ENCODE results near the gene OR6N2.

The OR6N2 gene

DNA sequence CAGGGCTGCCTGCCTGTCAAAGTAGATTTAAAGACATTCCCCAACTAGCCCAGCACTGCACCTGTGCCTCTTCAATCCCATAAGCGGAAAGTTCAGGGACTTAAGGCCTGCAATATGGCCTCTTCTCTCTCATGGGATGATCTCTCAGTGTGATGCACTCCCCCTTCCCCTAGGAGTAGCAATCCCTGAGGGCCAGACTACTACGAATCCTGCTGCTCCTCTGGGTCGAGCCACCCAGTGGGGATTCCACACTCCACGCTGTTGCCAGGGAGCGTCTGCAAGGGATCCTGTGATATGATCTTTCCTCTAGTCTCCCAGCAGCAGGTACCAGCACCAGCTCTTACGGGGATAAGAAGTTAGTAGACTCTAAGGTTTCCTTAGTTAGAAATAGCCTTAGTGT lies 13.2 kb upstream of the OR6N2 start:
- ChIA-PET POLR2A (no interaction called here), CTCF (no interaction called here)
- no peak overlapping the region for H3K4me3 ChIP-seq (ENCODE audit: low read depth, low read length)
- TF ChIP-seq, protein P1, sequence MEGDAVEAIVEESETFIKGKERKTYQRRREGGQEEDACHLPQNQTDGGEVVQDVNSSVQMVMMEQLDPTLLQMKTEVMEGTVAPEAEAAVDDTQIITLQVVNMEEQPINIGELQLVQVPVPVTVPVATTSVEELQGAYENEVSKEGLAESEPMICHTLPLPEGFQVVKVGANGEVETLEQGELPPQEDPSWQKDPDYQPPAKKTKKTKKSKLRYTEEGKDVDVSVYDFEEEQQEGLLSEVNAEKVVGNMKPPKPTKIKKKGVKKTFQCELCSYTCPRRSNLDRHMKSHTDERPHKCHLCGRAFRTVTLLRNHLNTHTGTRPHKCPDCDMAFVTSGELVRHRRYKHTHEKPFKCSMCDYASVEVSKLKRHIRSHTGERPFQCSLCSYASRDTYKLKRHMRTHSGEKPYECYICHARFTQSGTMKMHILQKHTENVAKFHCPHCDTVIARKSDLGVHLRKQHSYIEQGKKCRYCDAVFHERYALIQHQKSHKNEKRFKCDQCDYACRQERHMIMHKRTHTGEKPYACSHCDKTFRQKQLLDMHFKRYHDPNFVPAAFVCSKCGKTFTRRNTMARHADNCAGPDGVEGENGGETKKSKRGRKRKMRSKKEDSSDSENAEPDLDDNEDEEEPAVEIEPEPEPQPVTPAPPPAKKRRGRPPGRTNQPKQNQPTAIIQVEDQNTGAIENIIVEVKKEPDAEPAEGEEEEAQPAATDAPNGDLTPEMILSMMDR (IDR thresholded peaks at IDR 0.05; ENCODE audit: insufficient read depth, low read length, missing control alignments): no peak
- no peak for DNase-seq (ENCODE audit: low read depth, low spot score)

DNA sequence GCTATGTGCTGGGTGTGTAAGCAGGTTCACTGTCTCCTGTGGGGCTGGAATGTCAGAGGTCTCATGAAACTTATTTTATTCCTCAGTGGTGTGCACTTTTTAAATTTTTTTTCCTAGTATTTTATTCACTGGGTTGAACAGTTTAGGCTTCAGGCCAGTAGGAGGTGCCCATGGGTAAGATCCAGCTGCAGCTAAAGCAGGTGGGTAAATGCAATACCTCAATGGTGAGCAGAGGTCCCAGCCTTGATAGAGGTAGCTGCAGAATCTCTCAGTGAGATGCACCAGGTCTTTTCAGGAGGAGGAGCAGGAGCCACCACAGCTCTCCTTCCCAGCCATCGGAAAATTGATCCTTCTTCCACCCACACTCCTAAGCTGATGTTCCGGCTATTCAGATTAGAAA lies 12.6 kb upstream of the OR6N2 start:
- no peak overlapping the region for H3K4me3 ChIP-seq (ENCODE audit: low read depth, low read length)
- ChIA-PET POLR2A (no interaction called here), CTCF (no interaction called here)
- TF ChIP-seq, protein P1 (IDR thresholded peaks at IDR 0.05; ENCODE audit: insufficient read depth, low read length, missing control alignments): no peak
- no peak for DNase-seq (ENCODE audit: low read depth, low spot score)

DNA sequence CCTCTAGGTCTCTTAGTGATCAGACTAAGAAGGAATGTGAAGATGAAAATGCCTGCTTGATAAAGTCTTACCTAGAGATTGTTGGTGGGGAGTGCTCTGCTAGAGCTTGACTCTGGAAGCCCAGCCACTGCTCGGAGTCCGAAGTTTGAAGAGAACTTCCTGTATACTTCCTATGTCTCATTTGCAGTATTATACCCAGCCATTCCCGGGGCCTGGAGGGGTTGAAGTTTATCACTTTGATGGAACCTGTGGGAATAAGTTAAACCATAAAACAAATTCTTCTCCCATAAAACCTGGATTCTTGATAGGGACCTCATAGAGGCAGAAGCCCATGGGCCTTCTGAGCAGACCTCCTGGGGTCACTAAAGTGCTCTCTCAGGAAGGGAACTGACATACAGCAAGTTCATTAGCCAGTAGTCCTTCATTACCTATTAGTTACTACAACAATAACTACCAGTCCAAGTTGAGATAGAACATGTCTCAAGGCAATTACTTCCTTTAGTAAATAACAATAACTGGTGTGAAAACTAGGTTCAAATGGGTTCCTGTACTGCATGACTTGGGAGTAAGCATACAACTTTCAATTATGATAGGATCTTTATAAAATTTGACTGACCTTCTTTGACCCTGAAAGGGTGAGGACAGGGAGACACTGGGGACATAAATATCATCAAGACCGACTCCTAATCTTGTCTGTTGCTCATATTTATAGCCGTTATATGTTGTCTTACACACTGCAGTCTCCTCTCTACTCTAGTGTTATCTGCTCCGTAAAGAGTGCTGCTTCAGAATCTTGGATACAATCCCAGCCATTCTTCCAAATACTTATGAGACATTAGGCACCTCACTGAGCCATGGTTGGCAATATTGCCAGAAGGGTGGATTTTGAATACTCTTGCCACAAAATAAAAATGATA lies 8.8 kb downstream of the OR6N2 start, which contains the start of gene OR6N1:
TSS of gene OR6N1 (minus strand) at position 246 of the 917 bp plus-strand sequence. CDS start 5,513 bp downstream, outside the sequence.
- POLR2A ChIA-PET: no interaction called here

DNA sequence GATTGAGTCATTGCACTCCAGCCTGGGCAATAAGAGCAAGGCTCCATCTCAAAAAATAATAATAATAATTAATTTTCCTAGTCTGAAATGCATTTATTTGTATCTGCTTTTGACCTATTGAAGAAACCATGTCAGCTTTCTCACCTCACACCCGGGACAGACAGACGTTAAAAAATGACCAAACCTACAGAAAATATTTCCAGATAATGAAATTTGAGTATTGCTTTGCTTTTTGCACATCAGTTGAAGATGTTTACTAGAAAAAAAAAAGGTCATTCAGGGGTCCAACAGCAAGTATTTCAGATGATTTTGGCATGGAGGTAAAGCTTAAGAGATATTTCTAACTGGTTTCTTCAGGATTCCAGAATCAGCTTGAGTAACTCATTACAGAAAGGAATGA lies 26.6 kb downstream of the OR6N2 start, which contains the start of gene OR6K6:
TSS of gene OR6K6 (plus strand) at position 301 of the 400 bp plus-strand sequence. CDS start 168 bp downstream, outside the sequence.
- H3K4me3 ChIP-seq (ENCODE audit: low read depth, low read length): no peak within 1 kb of the TSS
- CTCF ChIA-PET: no interaction called here
- POLR2A ChIA-PET: no interaction called here

More for the DNA sequence above, 8.8 kb downstream of the OR6N2 start, which contains the start of gene OR6N1:
- TF ChIP-seq, protein P1 (IDR thresholded peaks at IDR 0.05; ENCODE audit: insufficient read depth, low read length, missing control alignments): no peak
- CTCF ChIA-PET: no interaction called here
- no peak for DNase-seq (ENCODE audit: low read depth, low spot score)
- no peak within 1 kb of the TSS for H3K4me3 ChIP-seq (ENCODE audit: low read depth, low read length)

DNA sequence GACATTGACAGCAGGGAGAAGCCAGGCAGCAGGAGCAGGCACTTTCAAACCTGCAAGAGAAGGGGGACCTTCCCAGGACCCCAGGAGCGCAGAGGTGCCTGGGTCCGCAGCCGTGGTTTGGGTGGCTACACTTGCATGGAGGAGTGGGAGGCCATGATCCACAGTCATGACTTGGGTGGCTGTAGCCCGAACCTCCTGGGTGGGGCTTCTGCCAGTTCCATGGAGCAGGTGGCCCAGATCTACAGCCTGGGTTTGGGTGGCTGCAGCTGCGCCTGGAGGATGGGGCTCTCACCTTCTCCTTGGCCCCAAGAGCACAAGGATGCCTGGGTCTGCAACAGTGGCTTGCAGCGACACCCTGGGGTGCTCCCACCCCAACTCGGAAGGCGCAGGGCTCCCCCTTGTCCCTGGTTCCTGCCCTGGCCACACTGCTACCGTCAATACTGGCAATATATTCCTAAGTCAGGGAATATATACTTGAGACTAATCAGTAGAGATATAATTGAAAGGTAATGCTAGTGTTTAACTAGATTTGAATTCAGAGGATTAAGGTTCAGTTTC lies 28.8 kb downstream of the OR6N2 start:
- no peak overlapping the region for H3K4me3 ChIP-seq (ENCODE audit: low read depth, low read length)
- CTCF ChIA-PET: interaction anchor here (0.6 kb wide), 1 partner anchor 166 kb away, joined by 3 read pairs; no protein-coding TSS in a partner anchor
- TF ChIP-seq, protein P1 (IDR thresholded peaks at IDR 0.05; ENCODE audit: insufficient read depth, low read length, missing control alignments): no peak
- POLR2A ChIA-PET: no interaction called here
- no peak for DNase-seq (ENCODE audit: low read depth, low spot score)

More for the DNA sequence above, 26.6 kb downstream of the OR6N2 start, which contains the start of gene OR6K6:
- no peak for DNase-seq (ENCODE audit: low read depth, low spot score)
- TF ChIP-seq, protein P1 (IDR thresholded peaks at IDR 0.05; ENCODE audit: insufficient read depth, low read length, missing control alignments): no peak

DNA sequence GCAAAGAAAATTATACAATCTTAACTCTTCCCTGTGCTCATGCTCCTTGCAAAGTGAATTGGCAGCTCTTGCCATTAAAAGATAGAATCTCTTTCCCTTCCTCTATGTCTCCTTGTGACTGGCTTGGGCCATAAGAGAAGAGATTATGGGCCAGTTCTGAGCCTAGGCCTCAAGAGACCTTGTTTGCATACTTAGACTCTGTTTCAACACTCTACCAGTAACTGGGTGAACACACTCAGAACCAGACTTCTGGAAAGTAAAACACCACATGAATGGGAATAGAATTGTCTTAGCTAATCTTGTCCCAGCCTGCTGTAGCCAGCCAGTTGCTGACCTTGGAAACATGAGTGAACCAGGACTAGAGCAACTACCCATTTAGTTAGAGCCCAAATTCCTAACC lies 45.2 kb downstream of the OR6N2 start:
- ChIA-PET CTCF (no interaction called here), POLR2A (no interaction called here)
- DNase-seq (ENCODE audit: low read depth, low spot score): no peak
- TF ChIP-seq, protein P1 (IDR thresholded peaks at IDR 0.05; ENCODE audit: insufficient read depth, low read length, missing control alignments): no peak
- H3K4me3 ChIP-seq (ENCODE audit: low read depth, low read length): no peak overlapping the region

All from AG04449 (cell line).